ENCODE measurements around the gene ATP8B2.

DNA sequence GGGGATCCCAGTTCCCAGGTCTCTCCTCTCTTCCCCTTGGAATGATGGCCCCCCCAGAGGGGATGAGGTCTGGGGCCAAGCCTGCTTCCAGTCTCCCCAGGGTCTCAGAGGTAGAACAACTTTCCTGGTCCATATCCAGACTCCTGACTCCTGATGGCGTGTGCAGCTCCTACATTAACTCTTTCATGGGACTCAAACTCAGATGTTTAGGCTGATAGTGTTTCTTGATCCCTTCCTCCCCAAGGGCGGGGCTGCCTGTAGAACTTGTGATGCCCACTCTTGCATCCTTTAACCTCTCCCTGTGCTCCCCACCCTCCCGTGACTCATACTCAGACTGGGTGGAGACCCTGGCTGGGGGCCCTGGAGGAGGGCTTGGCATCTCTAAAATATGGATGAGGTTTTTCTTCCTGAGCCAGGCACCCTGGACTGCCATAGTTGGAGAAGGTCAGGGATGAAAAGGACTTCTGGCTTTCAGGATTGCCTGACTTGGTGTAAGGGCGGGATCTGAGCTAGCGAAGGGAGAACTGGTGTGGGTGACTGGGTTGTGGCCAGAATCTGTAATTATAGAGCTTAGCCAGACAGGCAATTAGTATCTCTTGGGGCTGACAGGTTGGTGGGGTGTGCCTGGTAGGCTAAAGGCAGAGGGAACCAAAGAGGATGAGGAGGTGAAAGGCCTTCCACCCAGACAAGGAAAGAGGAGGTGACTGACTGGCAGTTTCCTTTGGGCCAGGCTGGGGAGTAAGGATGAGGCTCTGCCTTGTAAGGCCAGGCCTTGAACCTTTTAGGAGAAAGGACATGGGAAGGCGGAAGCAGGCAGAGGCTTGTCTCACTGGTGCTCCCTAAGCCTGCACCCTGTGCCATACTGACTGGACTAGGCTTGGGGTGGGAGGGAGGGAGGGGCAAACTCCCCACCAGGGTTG is 1.5 kb downstream of the ATP8B2 start:
- TF ChIP-seq, protein P1, sequence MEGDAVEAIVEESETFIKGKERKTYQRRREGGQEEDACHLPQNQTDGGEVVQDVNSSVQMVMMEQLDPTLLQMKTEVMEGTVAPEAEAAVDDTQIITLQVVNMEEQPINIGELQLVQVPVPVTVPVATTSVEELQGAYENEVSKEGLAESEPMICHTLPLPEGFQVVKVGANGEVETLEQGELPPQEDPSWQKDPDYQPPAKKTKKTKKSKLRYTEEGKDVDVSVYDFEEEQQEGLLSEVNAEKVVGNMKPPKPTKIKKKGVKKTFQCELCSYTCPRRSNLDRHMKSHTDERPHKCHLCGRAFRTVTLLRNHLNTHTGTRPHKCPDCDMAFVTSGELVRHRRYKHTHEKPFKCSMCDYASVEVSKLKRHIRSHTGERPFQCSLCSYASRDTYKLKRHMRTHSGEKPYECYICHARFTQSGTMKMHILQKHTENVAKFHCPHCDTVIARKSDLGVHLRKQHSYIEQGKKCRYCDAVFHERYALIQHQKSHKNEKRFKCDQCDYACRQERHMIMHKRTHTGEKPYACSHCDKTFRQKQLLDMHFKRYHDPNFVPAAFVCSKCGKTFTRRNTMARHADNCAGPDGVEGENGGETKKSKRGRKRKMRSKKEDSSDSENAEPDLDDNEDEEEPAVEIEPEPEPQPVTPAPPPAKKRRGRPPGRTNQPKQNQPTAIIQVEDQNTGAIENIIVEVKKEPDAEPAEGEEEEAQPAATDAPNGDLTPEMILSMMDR (IDR thresholded peaks at IDR 0.05) = no peak
- no peak for TF ChIP-seq POLR2A (IDR thresholded peaks at IDR 0.05)

Measured in thyroid gland (tissue), 4 donors.